ENCODE data around the gene IL7R. TPM values are rescaled to one million over a fixed set of nuclear protein-coding genes. Genes with fewer than 3 reads are reported as not detected.

Gene IL7R
- polyA plus RNA-seq, 1 experiment = 43.7 TPM

DNA sequence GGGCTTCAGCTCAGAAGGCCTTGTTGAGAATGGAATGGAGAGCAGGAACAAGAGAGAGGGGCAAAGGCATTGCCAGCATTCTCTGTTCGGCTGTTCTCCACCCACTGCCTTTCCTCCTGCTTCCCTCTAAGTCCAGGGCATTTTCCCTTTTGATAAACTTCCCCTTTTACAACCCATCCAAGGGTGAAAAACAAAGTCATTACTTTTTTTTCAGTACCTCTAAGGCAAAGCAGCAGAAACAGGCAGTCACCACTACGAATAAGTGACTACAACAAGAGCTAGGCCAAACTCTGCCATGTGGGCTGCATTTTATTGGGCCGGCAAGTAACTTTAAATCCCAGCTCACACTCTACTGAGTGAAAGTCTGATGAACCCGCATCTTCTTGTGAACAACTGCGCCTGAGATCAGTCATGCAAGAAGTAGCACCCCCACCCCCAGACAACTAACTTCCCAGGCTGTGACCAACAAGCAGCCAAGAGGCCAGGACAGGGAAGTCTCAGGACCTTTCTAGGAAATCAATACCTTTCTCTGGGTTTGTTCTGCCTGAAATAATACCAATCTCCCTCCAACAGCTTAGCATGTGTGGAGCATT, 13.1 kb downstream of the IL7R start:
- ChIA-PET CTCF (no interaction called here), POLR2A (interaction anchor here (0.8 kb wide), 1 partner anchor 11 kb away, joined by 3 read pairs; no protein-coding TSS in a partner anchor)
- no peak for TF ChIP-seq CTCF (IDR thresholded peaks at IDR 0.05; ENCODE audit: low read depth, low read length)
- DNase-seq (ENCODE audit: low read depth, low spot score) = no peak
- Histone ChIP-seq H3K27me3 (ENCODE audit: control insufficient read depth, insufficient read depth, low read length) (no peaks in the 10 kb centered on the region), H3K9me3 (ENCODE audit: control insufficient read depth, insufficient read depth, low read length) (no peaks in the 10 kb centered on the region), H3K4me3 (ENCODE audit: low read depth, low read length) (no peak overlapping the region), H3K27ac (ENCODE audit: low read depth, low read length) (no peak overlapping the region)

GRCh38 chr5:35870605-35871004, 13.9 kb downstream of the IL7R start:
- Histone ChIP-seq H3K27me3 (ENCODE audit: control insufficient read depth, insufficient read depth, low read length) (no peaks in the 10 kb centered on the region), H3K9me3 (ENCODE audit: control insufficient read depth, insufficient read depth, low read length) (no peaks in the 10 kb centered on the region), H3K27ac (ENCODE audit: low read depth, low read length) (no peak overlapping the region), H3K4me3 (ENCODE audit: low read depth, low read length) (no peak overlapping the region)
- ChIA-PET POLR2A (no interaction called here), CTCF (no interaction called here)
- no peak for TF ChIP-seq CTCF (IDR thresholded peaks at IDR 0.05; ENCODE audit: low read depth, low read length)
- DNase-seq (ENCODE audit: low read depth, low spot score) = no peak

DNA sequence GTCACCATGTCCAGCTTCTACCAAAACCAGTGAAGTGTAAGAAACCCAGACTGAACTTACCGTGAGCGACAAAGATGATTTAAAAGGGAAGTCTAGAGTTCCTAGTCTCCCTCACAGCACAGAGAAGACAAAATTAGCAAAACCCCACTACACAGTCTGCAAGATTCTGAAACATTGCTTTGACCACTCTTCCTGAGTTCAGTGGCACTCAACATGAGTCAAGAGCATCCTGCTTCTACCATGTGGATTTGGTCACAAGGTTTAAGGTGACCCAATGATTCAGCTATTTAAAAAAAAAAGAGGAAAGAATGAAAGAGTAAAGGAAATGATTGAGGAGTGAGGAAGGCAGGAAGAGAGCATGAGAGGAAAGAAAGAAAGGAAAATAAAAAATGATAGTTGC, 19.8 kb downstream of the IL7R start:
- DNase-seq (ENCODE audit: low read depth, low spot score) = no peak
- Histone ChIP-seq H3K9me3 (ENCODE audit: control insufficient read depth, insufficient read depth, low read length) (no peaks in the 10 kb centered on the region), H3K4me3 (ENCODE audit: low read depth, low read length) (no peak overlapping the region), H3K27ac (ENCODE audit: low read depth, low read length) (no peak overlapping the region), H3K27me3 (ENCODE audit: control insufficient read depth, insufficient read depth, low read length) (no peaks in the 10 kb centered on the region)
- no peak for TF ChIP-seq CTCF (IDR thresholded peaks at IDR 0.05; ENCODE audit: low read depth, low read length)
- POLR2A ChIA-PET = no interaction called here
- CTCF ChIA-PET = interaction anchor here (0.6 kb wide), 1 partner anchor 50 kb away, joined by 3 read pairs; no protein-coding TSS in a partner anchor

GRCh38 chr5:35876922-35877321, 20.2 kb downstream of the IL7R start:
- Histone ChIP-seq H3K27me3 (ENCODE audit: control insufficient read depth, insufficient read depth, low read length) (no peaks in the 10 kb centered on the region), H3K27ac (ENCODE audit: low read depth, low read length) (no peak overlapping the region), H3K9me3 (ENCODE audit: control insufficient read depth, insufficient read depth, low read length) (no peaks in the 10 kb centered on the region), H3K4me3 (ENCODE audit: low read depth, low read length) (no peak overlapping the region)
- DNase-seq (ENCODE audit: low read depth, low spot score) = no peak
- CTCF ChIA-PET = no interaction called here
- no peak for TF ChIP-seq CTCF (IDR thresholded peaks at IDR 0.05; ENCODE audit: low read depth, low read length)
- POLR2A ChIA-PET = no interaction called here

DNA sequence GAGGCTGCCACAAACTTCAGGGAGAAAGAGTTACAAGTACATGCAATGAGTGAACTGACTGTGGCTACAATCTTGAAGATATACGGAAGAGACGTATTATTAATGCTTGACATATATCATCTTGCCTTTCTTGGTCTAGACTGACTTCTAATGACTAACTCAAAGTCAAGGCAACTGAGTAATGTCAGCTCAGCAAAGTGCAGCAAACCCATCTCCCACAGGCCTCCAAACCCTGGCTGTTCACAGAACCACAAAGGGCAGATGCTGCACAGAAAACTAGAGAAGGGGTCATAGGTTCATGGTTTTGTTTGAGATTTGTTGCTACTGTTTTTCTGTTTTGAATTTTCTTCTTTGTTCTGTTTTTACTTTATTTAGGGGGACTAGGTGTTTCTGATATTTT, 21.0 kb downstream of the IL7R start:
- Histone ChIP-seq H3K9me3 (ENCODE audit: control insufficient read depth, insufficient read depth, low read length) (no peaks in the 10 kb centered on the region), H3K27me3 (ENCODE audit: control insufficient read depth, insufficient read depth, low read length) (no peaks in the 10 kb centered on the region), H3K4me3 (ENCODE audit: low read depth, low read length) (no peak overlapping the region), H3K27ac (ENCODE audit: low read depth, low read length) (no peak overlapping the region)
- DNase-seq (ENCODE audit: low read depth, low spot score) = no peak
- ChIA-PET CTCF (no interaction called here), POLR2A (no interaction called here)
- TF ChIP-seq CTCF (IDR thresholded peaks at IDR 0.05; ENCODE audit: low read depth, low read length) = no peak
